Fibroblast of the aortic adventitia (primary cell): ENCODE data around the gene KIAA0586. TPM values are rescaled to one million over a fixed set of nuclear protein-coding genes. Genes with fewer than 3 reads are reported as not detected.

ENCODE experiments used
- DNase-seq: peaks from one replicate; pipeline ENCODE4 v3.0.0-alpha.2; 2010; ENCODE audit warnings: low read depth
- H3K4me3 ChIP-seq: 2 replicates; pipeline ENCODE4 v1.5.1; 2011; ENCODE audit warnings: low read depth, mild to moderate bottlenecking, control low read depth, low read length, moderate library complexity
- CTCF ChIP-seq: IDR thresholded peaks from 2 replicates; pipeline ENCODE4 v1.5.1; 2011; ENCODE audit warnings: mild to moderate bottlenecking, low read length, control low read depth, inconsistent platforms; ENCODE audit not compliant: insufficient read depth
- total RNA-seq: library from RNA; depleted of rRNA; stranded (reverse); fragments of >200 nt; gene quantifications from 2 replicates; pipeline ENCODE4 v1.2.3, GENCODE V29; 2012; ENCODE audit warnings: low replicate concordance

The KIAA0586 gene
- total RNA-seq, 1 donor, result 45.2 TPM

GRCh38 chr14:58543253-58543652 lies 115.7 kb downstream of the KIAA0586 start:
- H3K4me3 ChIP-seq, result no peak overlapping the region
- DNase-seq, result no peak
- no peak for TF ChIP-seq CTCF

GRCh38 chr14:58547649-58548048 lies 120.1 kb downstream of the KIAA0586 start:
- TF ChIP-seq CTCF, result no peak
- no peak for DNase-seq
- H3K4me3 ChIP-seq, result no peak overlapping the region

DNA sequence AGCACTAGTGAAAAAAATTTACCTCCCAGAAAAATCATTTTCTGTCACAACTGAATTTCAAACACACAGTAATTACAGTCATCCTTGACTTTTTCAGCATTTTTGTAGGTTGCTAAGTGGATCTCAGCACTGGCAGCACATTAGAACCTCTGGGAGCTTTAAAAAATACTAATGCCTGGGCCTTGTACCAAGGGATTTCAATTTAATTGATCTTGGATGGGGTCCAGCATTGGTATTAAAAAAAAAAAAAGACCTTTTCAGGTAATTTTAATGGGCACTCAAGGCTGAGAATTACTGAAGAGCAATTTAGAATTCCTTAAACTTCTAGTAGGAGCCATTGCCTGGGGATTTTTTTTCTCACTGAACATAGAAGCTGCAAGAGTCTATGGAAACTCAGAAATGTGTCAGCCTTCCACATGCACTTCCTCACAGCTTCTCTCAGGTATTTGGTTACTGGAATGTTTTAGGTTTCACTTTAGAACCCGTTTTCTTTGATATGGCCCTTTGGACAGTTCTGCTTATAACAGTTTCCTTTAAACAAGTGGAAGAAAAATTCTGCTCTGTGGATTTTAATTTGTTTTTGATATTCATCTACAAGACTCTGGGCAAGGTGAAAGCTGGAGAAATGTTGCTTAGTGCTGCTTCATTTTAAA lies 121.7 kb downstream of the KIAA0586 start:
- H3K4me3 ChIP-seq, result no peak overlapping the region
- no peak for DNase-seq
- no peak for TF ChIP-seq CTCF

GRCh38 chr14:58553959-58554358 lies 126.4 kb downstream of the KIAA0586 start:
- DNase-seq, result no peak
- TF ChIP-seq CTCF, result no peak
- no peak overlapping the region for H3K4me3 ChIP-seq

DNA sequence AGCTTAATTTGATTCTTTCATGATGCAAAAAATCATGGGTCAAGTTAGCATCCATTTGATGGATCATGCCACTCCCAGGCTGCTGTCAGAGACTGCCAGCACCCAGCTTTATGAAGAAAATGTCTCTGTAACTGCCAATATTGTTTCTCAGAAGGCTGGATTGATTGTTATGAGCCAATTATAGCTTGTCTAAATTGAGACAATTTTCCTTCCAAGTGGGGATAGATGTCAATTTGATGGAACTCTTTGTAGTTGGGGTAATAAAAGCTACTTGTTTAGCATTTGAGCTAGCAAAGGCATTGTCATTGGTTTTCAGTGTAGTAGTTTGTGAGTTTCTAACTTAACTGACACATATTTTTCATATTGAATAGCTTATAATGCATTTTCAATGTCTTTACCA lies 128.1 kb downstream of the KIAA0586 start:
- no peak for TF ChIP-seq CTCF
- no peak for DNase-seq
- no peak overlapping the region for H3K4me3 ChIP-seq

DNA sequence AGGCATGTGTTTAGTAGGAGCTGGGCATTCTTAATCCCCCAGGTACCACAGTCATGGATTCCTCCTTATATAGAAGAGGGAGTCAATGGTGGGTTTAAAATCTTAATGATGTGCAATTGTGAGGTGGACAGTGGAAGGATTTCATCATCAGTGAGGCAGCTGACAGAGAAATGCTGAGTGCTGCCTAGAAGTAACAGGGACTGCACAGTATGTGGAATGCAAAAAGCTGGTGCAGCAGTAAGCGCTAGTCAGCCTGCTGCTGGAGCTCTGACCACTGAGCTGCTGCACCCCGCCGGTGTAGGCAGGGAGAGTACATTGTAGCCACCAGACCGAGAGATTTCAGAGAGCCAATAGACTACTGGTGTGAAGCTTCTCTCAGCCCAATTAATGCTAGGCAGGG lies 129.7 kb downstream of the KIAA0586 start:
- no peak for TF ChIP-seq CTCF
- no peak overlapping the region for H3K4me3 ChIP-seq
- no peak for DNase-seq

- peak; percentile 72 for DNase-seq
- TF ChIP-seq CTCF, result no peak
- H3K4me3 ChIP-seq, result no peak overlapping the region
These were observed 132.7 kb downstream of the KIAA0586 start for GRCh38 chr14:58560208-58560607.
